ENCODE results near the gene UBE2A.

DNA sequence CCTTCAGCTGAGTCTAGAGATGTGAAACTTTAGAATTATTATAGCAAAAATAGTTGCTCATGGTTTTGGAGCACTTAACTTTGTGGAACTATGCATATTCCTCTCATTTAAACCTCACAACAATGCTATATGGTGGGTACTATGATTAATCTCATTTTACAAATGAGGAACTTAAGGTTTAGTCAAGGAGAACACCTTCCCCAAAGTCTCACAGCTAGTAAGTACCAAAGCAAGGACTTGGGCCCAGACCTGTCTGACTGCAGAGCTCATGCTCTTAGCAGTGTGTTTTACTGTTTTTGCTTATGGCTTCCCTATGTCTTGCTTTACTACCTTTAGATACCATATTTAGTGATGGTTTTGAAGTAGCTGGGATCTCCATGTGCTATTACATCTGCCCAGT, 5.1 kb downstream of the UBE2A start:
- no peak for TF ChIP-seq EP300 (IDR thresholded peaks at IDR 0.05)
- TF ChIP-seq, protein P1, sequence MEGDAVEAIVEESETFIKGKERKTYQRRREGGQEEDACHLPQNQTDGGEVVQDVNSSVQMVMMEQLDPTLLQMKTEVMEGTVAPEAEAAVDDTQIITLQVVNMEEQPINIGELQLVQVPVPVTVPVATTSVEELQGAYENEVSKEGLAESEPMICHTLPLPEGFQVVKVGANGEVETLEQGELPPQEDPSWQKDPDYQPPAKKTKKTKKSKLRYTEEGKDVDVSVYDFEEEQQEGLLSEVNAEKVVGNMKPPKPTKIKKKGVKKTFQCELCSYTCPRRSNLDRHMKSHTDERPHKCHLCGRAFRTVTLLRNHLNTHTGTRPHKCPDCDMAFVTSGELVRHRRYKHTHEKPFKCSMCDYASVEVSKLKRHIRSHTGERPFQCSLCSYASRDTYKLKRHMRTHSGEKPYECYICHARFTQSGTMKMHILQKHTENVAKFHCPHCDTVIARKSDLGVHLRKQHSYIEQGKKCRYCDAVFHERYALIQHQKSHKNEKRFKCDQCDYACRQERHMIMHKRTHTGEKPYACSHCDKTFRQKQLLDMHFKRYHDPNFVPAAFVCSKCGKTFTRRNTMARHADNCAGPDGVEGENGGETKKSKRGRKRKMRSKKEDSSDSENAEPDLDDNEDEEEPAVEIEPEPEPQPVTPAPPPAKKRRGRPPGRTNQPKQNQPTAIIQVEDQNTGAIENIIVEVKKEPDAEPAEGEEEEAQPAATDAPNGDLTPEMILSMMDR (IDR thresholded peaks at IDR 0.05) = no peak
- no peak for TF ChIP-seq POLR2A (IDR thresholded peaks at IDR 0.05)
- TF ChIP-seq POLR2AphosphoS5 (IDR thresholded peaks at IDR 0.05) = no peak

All from gastroesophageal sphincter (tissue), 3 donors.